ENCODE data around the gene GNPNAT1. TPM values are rescaled to one million over a fixed set of nuclear protein-coding genes. Genes with fewer than 3 reads are reported as not detected.

The GNPNAT1 gene
- polyA plus RNA-seq, 1 of the 3 experiments (the other 2 are of a cell fraction) = 15.2 TPM

GRCh38 chr14:52798826-52799225, 7.4 kb upstream of the GNPNAT1 start:
- Histone ChIP-seq H3K4me1 (ENCODE audit: control insufficient read depth in 1 of 2, insufficient read depth in 2 of 2, low read depth in 1 of 2, low read length in 1 of 2) (peaks cover 0 to 10% of the 10 kb centered on the region in 2 experiments; a peak in 2 of 4 replicates), H2AFZ (ENCODE audit: low read depth) (no peak overlapping the region), H3K27me3 (ENCODE audit: insufficient read depth) (no peaks in the 10 kb centered on the region), H3K36me3 (replicated peaks in 1 of 2; ENCODE audit: control insufficient read depth in 1 of 2, insufficient read depth in 2 of 2, low read length in 1 of 2) (no peaks in the 10 kb centered on the region), H3K9me3 (no peaks in the 10 kb centered on the region), H3K9me2 (no peaks in the 10 kb centered on the region), H3K4me3 (ENCODE audit: low read depth in 2 of 2, low read length in 1 of 2) (no peak overlapping the region), H3F3A (replicated peaks; ENCODE audit: insufficient read depth) (peaks cover 40% of the 10 kb centered on the region), H3K9ac (no peak overlapping the region), H3K4me2 (no peak overlapping the region), H3K27ac (ENCODE audit: low read depth in 2 of 2, low read length in 1 of 2) (no peak overlapping the region), H3K79me2 (ENCODE audit: insufficient read depth) (no peaks in the 10 kb centered on the region), H4K20me1 (ENCODE audit: insufficient read depth) (no peaks in the 10 kb centered on the region)
- no peak for DNase-seq
- CTCF ChIA-PET = no interaction called here
- 97% methylated on average over 15 of the region's 15 CpGs for WGBS (ENCODE audit: low lambda C conversion rate)
- POLR2A ChIA-PET = no interaction called here
- TF ChIP-seq RXRA (IDR thresholded peaks at IDR 0.05; ENCODE audit: borderline replicate concordance, low read depth) = no peak
- no peak for TF ChIP-seq SMC3 (IDR thresholded peaks at IDR 0.05; ENCODE audit: low read depth, low read length)
- TF ChIP-seq REST (IDR thresholded peaks at IDR 0.05; ENCODE audit: low read depth, low read length) = no peak
- no peak for TF ChIP-seq NRF1 (IDR thresholded peaks at IDR 0.05; ENCODE audit: low read depth, low read length)
- no peak for TF ChIP-seq ZBTB33 (IDR thresholded peaks at IDR 0.05; ENCODE audit: borderline replicate concordance, low read depth)
- TF ChIP-seq FOXM1 (IDR thresholded peaks at IDR 0.05; ENCODE audit: low read depth) = no peak
- no peak for TF ChIP-seq GABPA (IDR thresholded peaks at IDR 0.05; ENCODE audit: low read depth)
- no peak for TF ChIP-seq USF1 (IDR thresholded peaks at IDR 0.05; ENCODE audit: borderline replicate concordance, low read depth)
- TF ChIP-seq NFIC (IDR thresholded peaks at IDR 0.05; ENCODE audit: borderline replicate concordance) = no peak
- no peak for TF ChIP-seq RCOR1 (IDR thresholded peaks at IDR 0.05; ENCODE audit: low read length)
- no peak for TF ChIP-seq POLR2AphosphoS5 (IDR thresholded peaks at IDR 0.05; ENCODE audit: low read depth, low read length)

GRCh38 chr14:52797653-52798052, 6.2 kb upstream of the GNPNAT1 start:
- Histone ChIP-seq H3K4me2 (no peak overlapping the region), H4K20me1 (ENCODE audit: insufficient read depth) (no peaks in the 10 kb centered on the region), H3K27me3 (ENCODE audit: insufficient read depth) (no peaks in the 10 kb centered on the region), H3K9ac (no peak overlapping the region), H3K9me3 (no peaks in the 10 kb centered on the region), H3K36me3 (replicated peaks in 1 of 2; ENCODE audit: control insufficient read depth in 1 of 2, insufficient read depth in 2 of 2, low read length in 1 of 2) (no peaks in the 10 kb centered on the region), H3K4me1 (ENCODE audit: control insufficient read depth in 1 of 2, insufficient read depth in 2 of 2, low read depth in 1 of 2, low read length in 1 of 2) (peaks cover 0 to 10% of the 10 kb centered on the region in 2 experiments; a peak in 2 of 4 replicates), H3K9me2 (no peaks in the 10 kb centered on the region), H3K27ac (ENCODE audit: low read depth in 2 of 2, low read length in 1 of 2) (no peak overlapping the region), H3K4me3 (ENCODE audit: low read depth in 2 of 2, low read length in 1 of 2) (no peak overlapping the region), H3K79me2 (ENCODE audit: insufficient read depth) (peaks cover 5% of the 10 kb centered on the region; the same call in 1 of the 2 replicates), H2AFZ (ENCODE audit: low read depth) (no peak overlapping the region), H3F3A (replicated peaks; ENCODE audit: insufficient read depth) (peaks cover 31% of the 10 kb centered on the region)
- DNase-seq = no peak
- WGBS (ENCODE audit: low lambda C conversion rate) = 87% methylated on average over 3 of the region's 3 CpGs
- TF ChIP-seq TEAD4 (IDR thresholded peaks at IDR 0.05; ENCODE audit: borderline replicate concordance, insufficient read depth) (no peak), CHD2 (IDR thresholded peaks at IDR 0.05; ENCODE audit: low read length, partially characterized antibody) (no peak), FOXM1 (IDR thresholded peaks at IDR 0.05; ENCODE audit: low read depth) (no peak), ZBTB33 (IDR thresholded peaks at IDR 0.05; ENCODE audit: borderline replicate concordance, low read depth) (no peak), POLR2AphosphoS5 (IDR thresholded peaks at IDR 0.05; ENCODE audit: low read depth, low read length) (no peak), USF1 (IDR thresholded peaks at IDR 0.05; ENCODE audit: borderline replicate concordance, low read depth) (no peak)
- ChIA-PET POLR2A (no interaction called here), CTCF (no interaction called here)

Data from SK-N-SH (cell line).